Lung (tissue), 12 donors: ENCODE results near the gene PMPCB. TPM values are rescaled to one million over a fixed set of nuclear protein-coding genes. Genes with fewer than 3 reads are reported as not detected.
A peak's percentile ranks its signal among the peaks of the same experiment; 100 is the strongest.

ENCODE experiments used
- ATAC-seq: fragments of 200-7000 bp; cut with Tn5 transposase; one replicate; pipeline ENCODE4 v1.9.1; 2020; ENCODE audit warnings: moderate number of reproducible peaks; ENCODE audit not compliant: insufficient read depth, low FRiP score
- DNase-seq, 3 donors: peaks; one replicate each; pipeline ENCODE4 v3.0.0-alpha.2; 2013 to 2017
- H3K27ac ChIP-seq, 2 donors: one replicate each; pipeline ENCODE4 v1.5.1; 2013; ENCODE audit warnings: mild to moderate bottlenecking in 2 of 2, moderate library complexity in 2 of 2, control low read depth in 1 of 2, inconsistent platforms in 1 of 2, low read depth in 1 of 2, low read length in 1 of 2
- H3K27me3 ChIP-seq, 3 donors: one replicate each; pipeline ENCODE4 v1.5.1; 2013; ENCODE audit warnings: low read length in 2 of 3; ENCODE audit not compliant: control insufficient read depth in 3 of 3, insufficient read depth in 3 of 3
- H3K36me3 ChIP-seq, 4 donors: one replicate each; pipeline ENCODE4 v1.5.1; 2013; ENCODE audit warnings: low read length in 4 of 4, mild to moderate bottlenecking in 1 of 4, moderate library complexity in 1 of 4; ENCODE audit not compliant: control insufficient read depth in 4 of 4, insufficient read depth in 4 of 4
- H3K4me1 ChIP-seq, 5 donors: one replicate each; pipeline ENCODE4 v1.5.1; 2013; ENCODE audit warnings: low read length in 5 of 5, mild to moderate bottlenecking in 2 of 5, moderate library complexity in 1 of 5; ENCODE audit not compliant: control insufficient read depth in 5 of 5, insufficient read depth in 5 of 5
- H3K4me3 ChIP-seq: one replicate; pipeline ENCODE4 v1.5.1; 2013; ENCODE audit warnings: mild to moderate bottlenecking, control low read depth, moderate library complexity
- H3K9ac ChIP-seq, 2 donors: one replicate each; pipeline ENCODE4 v1.5.1; 2013; ENCODE audit warnings: low read length in 2 of 2, control low read depth in 1 of 2; ENCODE audit not compliant: insufficient read depth in 1 of 2
- H3K9me3 ChIP-seq, 4 donors: one replicate each; pipeline ENCODE4 v1.5.1; 2013; ENCODE audit warnings: low read length in 3 of 4, mild to moderate bottlenecking in 1 of 4, moderate library complexity in 1 of 4; ENCODE audit not compliant: control insufficient read depth in 4 of 4, insufficient read depth in 3 of 4
- WGBS, 2 donors: extraction: QIAGEN DNeasy Blood & Tissue Kit; methylation state at CpG; one replicate each; pipeline ENCODE4 v1.1.7; 2013; 5-methylcytosine and 5-hydroxymethylcytosine counted together
- polyA plus RNA-seq, 2 donors: library from polyadenylated mRNA; stranded (reverse); fragments of 200-250 nt; gene quantifications; one replicate each; pipeline ENCODE4 v1.2.1, GENCODE V29; 2013
- total RNA-seq, 2 donors: library from RNA; depleted of rRNA in 1 of 2; stranded (reverse); fragments of >200 nt in 1 of 2; gene quantifications; one replicate each; pipeline ENCODE4 v1.2.1, GENCODE V29; 2014 to 2021
- TF ChIP-seq, protein P1 (sequence below): IDR thresholded peaks from 2 replicates; pipeline ENCODE4 v1.5.1; 2012; ENCODE audit warnings: mild to moderate bottlenecking; ENCODE audit errors: control extremely low read depth, extremely low read depth
- donor health status: control.
- donor health status: control.
- donor health status: Bipolar disorder and iron deficiency.
- donor health status: healthy.
- donor health status: DM: yes; HTN: yes; CAD: no.

Gene PMPCB
- total and polyA plus RNA-seq, 4 donors = 38.8 to 78.1 (median 48.1) TPM

DNA sequence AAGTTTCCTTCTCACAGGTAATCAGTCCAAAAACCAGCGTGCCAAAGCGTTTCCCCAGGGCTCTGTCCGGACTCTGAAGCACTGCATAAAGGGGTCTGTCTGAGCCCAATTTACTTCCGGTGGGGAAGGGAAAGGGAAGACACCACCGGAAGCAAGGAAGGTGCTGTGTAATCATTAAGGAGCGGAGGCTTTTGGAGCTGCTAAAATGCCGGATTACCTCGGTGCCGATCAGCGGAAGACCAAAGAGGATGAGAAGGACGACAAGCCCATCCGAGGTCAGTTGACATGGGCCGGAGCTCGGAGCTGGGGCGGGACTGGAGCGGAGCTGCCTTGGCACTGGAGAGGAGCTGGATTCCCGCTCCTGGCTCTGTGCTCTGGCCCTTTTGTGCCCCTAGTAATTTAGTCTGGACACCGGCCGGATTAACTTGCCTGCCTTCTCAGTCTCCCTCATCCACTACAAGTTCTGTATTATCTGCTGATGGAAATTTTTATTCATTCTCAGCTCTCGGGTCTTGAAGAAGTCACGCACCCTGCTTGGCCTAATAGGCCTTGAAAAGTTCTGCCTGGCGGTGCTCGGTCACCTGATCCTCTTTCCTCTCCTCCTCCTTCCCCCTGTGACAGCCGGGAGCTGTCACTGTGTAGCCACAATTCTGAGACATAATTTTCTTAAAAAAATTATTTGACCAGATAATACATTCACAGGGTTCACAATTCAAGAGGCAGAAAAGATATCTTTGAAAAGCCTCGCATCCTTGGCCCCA lies 50.5 kb downstream of the PMPCB start, which contains the start of gene PSMC2:
PSMC2 (plus strand) TSS at position 137 of the 761 bp plus-strand sequence; CDS start at position 206, 69 bp downstream.
- peaks cover 0 to 37% (median 13%) of the 10 kb centered on the region in 5 donors for H3K4me1 ChIP-seq
- ATAC-seq (peak; percentile 82), DNase-seq (peak; percentile 89 to 97 (median 95))
- no peaks in the 10 kb centered on the region for H3K9me3 ChIP-seq
- peak within 1 kb of the TSS; percentile 93 to 96 for H3K9ac ChIP-seq
- peak within 1 kb of the TSS; percentile 56 to 94 for H3K27ac ChIP-seq
- H3K4me3 ChIP-seq = peak within 1 kb of the TSS; percentile 93
- H3K36me3 ChIP-seq = peaks cover 0 to 10% (median 4%) of the 10 kb centered on the region in 4 donors
- 0 to 1% methylated on average over 25 of the region's 25 CpGs for WGBS, 2 donors
- no peaks in the 10 kb centered on the region for H3K27me3 ChIP-seq
- TF ChIP-seq, protein P1, sequence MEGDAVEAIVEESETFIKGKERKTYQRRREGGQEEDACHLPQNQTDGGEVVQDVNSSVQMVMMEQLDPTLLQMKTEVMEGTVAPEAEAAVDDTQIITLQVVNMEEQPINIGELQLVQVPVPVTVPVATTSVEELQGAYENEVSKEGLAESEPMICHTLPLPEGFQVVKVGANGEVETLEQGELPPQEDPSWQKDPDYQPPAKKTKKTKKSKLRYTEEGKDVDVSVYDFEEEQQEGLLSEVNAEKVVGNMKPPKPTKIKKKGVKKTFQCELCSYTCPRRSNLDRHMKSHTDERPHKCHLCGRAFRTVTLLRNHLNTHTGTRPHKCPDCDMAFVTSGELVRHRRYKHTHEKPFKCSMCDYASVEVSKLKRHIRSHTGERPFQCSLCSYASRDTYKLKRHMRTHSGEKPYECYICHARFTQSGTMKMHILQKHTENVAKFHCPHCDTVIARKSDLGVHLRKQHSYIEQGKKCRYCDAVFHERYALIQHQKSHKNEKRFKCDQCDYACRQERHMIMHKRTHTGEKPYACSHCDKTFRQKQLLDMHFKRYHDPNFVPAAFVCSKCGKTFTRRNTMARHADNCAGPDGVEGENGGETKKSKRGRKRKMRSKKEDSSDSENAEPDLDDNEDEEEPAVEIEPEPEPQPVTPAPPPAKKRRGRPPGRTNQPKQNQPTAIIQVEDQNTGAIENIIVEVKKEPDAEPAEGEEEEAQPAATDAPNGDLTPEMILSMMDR = no peak

DNA sequence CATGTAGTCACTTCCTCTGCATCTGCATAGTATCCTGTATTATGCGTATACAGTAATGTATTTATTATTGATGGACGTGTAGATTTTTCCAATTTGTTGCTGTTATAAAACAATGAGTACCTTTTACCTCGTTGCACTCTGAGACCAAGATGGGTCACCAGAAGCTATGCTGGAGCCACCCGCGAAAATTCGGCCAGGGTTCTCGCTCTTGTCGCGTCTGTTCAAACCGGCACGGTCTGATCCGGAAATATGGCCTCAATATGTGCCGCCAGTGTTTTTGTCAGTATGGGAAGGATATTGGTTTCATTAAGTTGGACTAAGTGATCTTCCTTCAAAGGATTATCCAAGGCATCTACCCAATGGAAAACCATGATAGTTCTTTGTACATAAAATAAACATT lies 51.2 kb downstream of the PMPCB start:
- Histone ChIP-seq H3K4me1 (peaks cover 0 to 34% (median 10%) of the 10 kb centered on the region in 5 donors), H3K9ac (peak overlapping the region in 1 of 2 donors; percentile 96), H3K4me3 (peak overlapping the region; percentile 36), H3K36me3 (peaks cover 0 to 14% (median 4%) of the 10 kb centered on the region in 4 donors), H3K27ac (no peak overlapping the region), H3K9me3 (no peaks in the 10 kb centered on the region), H3K27me3 (no peaks in the 10 kb centered on the region)
- TF ChIP-seq, protein P1 = no peak
- DNase-seq (no peak), ATAC-seq (no peak)
- 8 to 14% methylated on average over 13 of the region's 13 CpGs for WGBS, 2 donors

DNA sequence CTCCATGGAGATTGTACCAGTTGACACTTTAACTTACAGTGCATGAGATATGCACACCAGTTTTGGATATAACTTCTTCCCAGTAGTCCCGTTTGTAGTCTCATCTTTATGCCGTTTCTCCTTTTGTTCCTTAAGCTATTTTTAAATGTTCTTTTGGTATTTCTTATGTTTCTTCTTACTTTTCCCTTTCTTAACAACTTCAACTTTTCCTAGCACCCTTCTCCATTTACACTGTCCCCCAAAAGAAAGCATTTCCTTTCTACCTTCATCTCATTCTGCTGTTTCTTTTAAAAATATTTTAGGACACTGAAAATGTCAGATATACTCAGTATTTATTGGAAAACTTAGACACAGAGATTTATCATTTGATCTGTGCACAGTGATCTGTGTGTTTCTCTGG lies 51.7 kb downstream of the PMPCB start:
- TF ChIP-seq, protein P1 = no peak
- H3K4me1 ChIP-seq = peaks cover 0 to 29% (median 9%) of the 10 kb centered on the region in 5 donors
- ATAC-seq (no peak), DNase-seq (no peak)
- 29 to 36% methylated on average over 2 of the region's 2 CpGs for WGBS, 2 donors
- peaks cover 0 to 14% (median 4%) of the 10 kb centered on the region in 4 donors for H3K36me3 ChIP-seq
- H3K9ac ChIP-seq = peak overlapping the region in 1 of 2 donors; percentile 64
- H3K9me3 ChIP-seq = no peaks in the 10 kb centered on the region
- no peak overlapping the region for H3K4me3 ChIP-seq
- H3K27me3 ChIP-seq = no peaks in the 10 kb centered on the region
- no peak overlapping the region for H3K27ac ChIP-seq
